CD4-positive, alpha-beta T cell treated with Interleukin-10 for 1 hour (primary cell): ENCODE measurements around the gene RRP8.

Experiments
- DNase-seq: peaks from one replicate; pipeline ENCODE4 v3.0.0-alpha.2; 2020

The RRP8 gene

DNA sequence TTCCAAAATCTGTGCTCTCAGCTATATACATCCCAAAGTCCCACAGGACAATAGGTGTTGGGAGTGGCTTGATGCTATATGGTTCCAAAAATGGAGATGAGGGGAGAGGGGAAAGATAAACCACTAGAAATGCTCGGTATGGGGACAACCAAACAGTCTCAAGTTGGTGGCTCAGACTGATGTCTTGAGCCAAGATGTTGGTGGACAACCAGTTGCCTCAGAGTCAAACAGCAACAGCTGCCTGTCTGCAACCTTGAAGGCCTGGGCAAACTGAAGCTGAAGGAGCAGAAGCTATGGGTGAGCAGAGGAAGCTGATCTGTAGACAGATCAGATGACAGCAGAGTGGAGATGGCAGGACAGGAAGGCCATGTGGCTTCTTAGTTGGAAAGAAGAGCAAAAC is 4.0 kb downstream of the RRP8 start:
- no peak for DNase-seq

DNA sequence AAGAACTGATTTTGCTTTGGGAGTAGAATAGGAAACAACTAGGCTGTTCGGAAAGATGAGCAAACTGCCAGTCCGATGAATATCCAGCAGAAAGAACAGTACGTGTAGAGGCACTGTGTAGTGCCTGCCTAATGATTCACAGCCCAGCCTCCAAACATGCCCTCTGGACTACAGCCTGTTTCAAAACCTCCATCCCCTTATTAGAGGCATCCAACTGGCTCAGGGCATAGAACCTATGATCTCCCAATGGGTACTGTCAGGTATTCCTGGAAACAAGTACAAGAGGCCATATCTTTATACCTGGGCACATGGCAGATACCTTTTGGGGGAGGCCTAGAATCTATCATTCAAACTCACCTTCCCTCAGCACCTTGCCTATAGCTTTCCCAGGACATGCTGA is 4.9 kb downstream of the RRP8 start:
- DNase-seq, result no peak

DNA sequence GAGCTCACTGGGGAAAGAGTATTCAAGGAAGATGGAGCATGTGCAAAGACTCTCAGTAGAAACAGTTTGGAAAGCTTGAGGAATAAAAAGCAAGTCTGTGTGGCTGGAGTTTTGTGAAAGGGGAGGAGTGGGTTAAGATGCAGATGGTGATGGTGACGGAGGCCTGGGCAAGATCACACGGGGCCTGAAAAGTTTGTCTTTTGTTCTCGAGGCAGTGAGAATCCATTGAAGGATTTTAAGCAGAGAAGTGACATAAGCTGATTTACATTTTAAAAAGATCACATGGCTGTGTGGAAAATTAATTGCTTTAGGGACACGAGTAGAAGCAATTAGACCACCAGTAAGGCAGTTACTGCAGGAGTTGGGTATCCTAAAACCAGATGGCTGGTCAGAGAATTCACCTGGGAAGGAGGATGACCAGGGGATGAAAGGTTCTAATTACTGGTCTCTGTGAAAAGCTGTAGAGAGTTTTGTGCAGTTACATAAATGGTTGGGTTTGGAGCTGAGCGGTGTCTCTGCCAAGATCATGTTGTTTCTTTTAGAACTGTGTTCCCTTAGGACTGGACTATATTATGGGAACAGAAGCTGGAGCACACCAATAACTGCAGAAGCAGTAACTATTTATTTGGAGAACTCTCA is 7.1 kb downstream of the RRP8 start:
- no peak for DNase-seq

- no peak for DNase-seq
Measured at GRCh38 chr11:6594142-6594768, 9.2 kb downstream of the RRP8 start.

DNA sequence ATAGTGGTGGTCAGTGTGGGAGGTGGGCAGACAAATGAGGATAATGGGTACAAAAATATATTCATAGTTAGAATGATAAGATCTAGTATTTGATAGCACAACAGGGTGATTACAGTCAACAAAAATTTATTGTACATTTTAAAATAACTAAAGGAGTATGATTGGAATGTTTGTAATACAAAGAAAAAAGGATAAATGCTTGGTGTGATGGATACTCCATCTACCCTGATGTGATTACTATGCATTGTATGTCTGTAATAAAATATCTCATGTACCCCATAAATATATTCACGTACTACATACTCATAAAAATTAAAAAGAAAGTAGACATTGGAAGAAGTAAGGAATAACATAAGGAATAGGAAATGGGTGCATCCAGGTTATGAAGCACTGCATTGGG is 15.4 kb downstream of the RRP8 start:
- no peak for DNase-seq

DNA sequence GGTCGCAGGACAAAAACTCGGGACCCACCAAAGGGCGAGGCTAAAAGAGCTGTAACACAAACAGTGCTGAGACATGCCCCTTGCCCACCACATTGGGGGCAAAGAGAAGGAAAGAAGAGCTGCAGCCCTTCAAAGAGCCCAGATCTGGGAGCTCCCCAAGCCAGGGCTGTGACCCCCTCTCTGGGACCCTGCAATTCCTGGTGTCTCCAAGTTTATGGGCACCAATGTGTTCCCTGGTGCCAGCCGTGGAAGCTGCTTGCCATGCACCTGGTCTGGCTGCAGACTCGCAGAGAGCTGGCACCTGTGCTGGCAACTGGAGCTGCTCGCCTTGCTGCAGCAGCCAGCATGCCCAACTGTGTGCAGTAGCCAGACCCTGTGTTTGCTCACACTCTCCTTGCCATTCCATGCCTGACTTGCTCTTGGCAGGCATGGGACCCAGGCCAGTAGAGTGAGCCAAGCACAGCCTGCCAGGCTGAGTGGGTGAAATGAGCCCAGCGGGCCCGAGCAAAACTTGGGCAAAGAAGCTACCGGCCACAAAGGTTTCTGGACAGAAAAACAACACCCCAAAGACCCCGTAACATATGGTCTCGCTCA is 16.0 kb downstream of the RRP8 start:
- DNase-seq, result no peak

- no peak for DNase-seq
Measured at GRCh38 chr11:6586434-6587359, 16.7 kb downstream of the RRP8 start.

GRCh38 chr11:6584528-6584927 is 18.9 kb downstream of the RRP8 start:
- no peak for DNase-seq

- no peak for DNase-seq
Measured at GRCh38 chr11:6583584-6583983, 19.8 kb downstream of the RRP8 start.

DNA sequence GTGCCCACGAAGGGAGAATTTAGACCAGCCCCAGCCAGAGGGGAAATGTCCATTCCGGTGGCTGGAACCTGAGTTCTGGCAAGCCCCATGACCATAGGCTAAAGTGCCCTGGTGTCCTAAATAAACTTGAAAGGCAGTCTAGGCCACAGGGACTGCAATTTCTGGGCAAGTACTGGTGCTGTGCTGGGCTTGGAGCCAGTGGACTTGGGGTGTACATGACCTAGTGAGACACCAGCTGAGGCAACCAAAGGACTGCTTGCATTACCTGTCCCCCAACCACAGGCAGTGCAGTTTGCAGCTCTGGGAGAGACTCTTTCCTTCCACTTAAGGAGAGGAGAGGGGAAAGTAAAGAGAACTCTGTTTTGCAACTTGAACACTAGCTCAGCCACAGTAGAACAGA is 23.7 kb downstream of the RRP8 start:
- no peak for DNase-seq

- no peak for DNase-seq
Measured at GRCh38 chr11:6578134-6578533, 25.3 kb downstream of the RRP8 start.

DNA sequence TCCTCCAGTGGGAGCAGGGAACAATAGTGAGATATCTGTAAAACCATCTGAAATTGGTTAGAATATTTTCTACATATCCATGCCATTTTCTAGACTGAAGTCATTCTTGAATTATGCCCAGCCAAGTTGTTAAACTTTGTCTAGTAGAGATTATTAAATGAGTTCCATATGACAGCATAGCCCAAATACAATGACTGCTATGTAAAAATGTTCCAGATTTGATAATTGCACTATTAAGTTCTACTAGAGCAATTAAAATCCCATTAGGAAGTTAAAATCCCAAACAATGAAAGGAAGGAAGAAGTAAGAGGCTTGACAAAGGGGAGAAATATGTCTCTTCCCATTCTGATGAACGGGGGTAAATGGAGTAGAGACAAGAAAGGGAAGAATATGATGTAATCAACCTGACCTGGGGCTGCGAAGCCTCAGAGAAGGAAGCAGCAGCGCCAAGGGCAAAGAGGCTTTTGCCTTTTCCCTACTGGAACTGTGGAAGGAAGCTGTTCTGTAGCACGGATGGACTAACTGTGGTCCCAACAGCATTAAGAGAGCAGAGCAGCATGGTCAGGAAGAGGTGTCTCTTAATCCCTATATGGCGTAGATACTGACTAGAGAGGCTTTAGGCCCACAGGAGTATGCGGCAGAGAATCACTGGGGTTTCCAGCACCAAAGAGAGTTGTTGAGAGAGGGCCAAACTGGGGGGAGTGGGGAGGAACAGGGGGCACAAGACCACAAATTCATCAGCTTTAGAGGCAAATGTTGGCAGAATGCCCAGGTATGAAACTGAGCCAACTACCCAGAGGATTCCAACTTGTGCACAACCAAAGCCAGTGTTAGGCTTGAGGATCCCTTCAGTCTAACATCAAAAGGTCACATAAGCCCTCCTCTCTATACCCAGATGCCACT is 26.7 kb downstream of the RRP8 start:
- no peak for DNase-seq

GRCh38 chr11:6574816-6575715 is 28.4 kb downstream of the RRP8 start:
- no peak for DNase-seq

DNA sequence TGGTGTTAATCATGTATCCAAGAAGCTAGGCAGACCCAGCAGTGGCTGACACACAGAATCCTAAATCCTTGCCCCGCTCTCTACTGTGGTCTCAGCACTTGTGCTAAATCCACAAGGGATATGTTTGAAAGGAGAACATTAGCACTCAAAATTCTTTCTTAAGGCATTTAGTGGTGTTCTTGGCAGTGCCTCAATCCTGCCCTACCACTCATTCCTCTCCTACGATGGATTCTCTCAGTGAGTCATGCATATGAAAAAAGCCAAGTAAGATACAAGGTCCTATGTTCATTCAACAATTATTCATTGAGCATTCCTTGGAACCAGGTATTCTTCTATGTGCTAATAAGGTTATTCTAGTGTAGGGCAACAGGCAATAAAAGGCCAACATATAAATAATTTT is 31.2 kb downstream of the RRP8 start:
- no peak for DNase-seq

- no peak for DNase-seq
Measured at GRCh38 chr11:6571434-6572008, 31.9 kb downstream of the RRP8 start.

- DNase-seq, result no peak
Measured at GRCh38 chr11:6570691-6571427, 32.6 kb downstream of the RRP8 start.

DNA sequence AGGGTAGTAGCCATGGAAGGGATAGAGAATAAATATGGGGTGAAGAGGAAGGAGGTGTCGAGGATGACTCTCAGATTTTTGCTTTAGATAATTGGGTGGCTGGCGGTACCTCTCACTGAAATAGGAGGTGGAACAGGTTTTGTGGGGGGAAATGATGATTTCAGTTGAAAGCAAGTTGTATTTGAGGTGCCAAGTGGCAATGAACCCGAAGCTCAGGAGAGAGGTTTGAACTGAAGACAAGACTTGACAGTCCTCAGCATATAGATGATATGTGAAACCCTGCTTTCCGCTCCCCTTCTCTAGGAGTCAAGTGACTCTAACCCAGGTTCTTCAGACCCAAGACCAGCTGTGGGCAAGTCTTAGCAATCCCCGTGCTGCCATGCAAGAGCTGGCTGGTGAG is 33.7 kb downstream of the RRP8 start:
- no peak for DNase-seq

DNA sequence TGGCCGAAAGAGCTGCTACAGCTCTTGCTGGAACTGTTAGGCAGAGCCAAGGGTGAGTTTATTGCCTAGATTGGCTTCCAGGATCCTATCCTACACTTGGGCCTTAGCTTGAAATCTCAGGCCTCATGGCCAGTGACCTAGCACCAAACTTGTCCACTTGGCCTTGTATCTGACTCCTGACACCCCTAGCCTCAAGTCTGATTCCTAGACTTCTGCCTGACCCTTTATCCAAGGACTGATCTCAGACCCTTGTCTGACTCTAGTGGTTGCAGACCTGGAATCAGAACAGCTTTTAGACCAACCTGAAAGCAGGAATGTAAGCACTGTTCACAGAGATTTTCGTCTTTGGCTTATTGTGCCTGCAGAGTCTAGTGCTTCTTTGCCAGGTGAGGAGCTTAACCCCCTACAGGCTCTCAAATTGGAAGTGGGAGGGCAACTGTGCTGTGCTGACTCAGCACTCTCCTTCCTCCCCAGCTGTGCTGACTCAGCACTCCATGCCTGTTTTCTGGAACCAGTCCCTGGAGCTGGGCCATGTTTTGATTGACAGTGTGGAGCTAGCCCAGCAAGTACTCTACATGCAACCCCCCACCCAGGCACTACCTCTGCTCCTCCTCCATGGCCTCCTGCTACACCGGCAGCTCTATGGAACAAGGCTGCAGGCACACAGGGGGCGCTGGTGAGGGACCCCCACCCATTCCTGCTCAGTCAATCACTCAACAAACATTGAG is 35.1 kb downstream of the RRP8 start:
- DNase-seq, result no peak

- no peak for DNase-seq
Measured at GRCh38 chr11:6567371-6567745, 36.1 kb downstream of the RRP8 start.
